ENCODE measurements around the gene OR9K2.

OR9K2 gene, protein sequence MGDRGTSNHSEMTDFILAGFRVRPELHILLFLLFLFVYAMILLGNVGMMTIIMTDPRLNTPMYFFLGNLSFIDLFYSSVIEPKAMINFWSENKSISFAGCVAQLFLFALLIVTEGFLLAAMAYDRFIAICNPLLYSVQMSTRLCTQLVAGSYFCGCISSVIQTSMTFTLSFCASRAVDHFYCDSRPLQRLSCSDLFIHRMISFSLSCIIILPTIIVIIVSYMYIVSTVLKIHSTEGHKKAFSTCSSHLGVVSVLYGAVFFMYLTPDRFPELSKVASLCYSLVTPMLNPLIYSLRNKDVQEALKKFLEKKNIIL

DNA sequence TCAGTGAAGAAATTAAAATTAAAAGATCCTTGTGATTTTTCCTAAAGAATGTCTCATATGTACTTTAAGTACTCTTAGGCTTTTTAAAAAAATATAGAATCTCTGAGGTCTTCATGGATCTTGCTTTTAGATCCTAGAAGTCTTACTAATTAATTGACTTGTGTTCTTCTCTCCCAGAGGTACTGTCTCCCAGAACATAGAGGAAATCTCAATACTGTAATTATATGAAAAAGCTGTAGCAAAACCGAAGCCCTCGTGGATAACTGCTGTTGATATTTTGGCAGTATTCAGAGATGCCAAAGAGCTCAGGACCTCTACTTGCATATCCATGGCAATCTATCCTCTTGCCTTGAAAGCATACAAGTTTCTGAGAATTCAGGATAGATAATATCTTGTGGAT, at the start of gene OR9K2:
Gene OR9K2 (plus strand): TSS at position 301 of the 400 bp plus-strand sequence. CDS start 3,429 bp downstream, outside the sequence.
- DNase-seq (ENCODE audit: low read depth) = no peak
- no peak within 1 kb of the TSS for H3K4me3 ChIP-seq (ENCODE audit: control insufficient read depth, low read depth, low read length)
- TF ChIP-seq, protein P1, sequence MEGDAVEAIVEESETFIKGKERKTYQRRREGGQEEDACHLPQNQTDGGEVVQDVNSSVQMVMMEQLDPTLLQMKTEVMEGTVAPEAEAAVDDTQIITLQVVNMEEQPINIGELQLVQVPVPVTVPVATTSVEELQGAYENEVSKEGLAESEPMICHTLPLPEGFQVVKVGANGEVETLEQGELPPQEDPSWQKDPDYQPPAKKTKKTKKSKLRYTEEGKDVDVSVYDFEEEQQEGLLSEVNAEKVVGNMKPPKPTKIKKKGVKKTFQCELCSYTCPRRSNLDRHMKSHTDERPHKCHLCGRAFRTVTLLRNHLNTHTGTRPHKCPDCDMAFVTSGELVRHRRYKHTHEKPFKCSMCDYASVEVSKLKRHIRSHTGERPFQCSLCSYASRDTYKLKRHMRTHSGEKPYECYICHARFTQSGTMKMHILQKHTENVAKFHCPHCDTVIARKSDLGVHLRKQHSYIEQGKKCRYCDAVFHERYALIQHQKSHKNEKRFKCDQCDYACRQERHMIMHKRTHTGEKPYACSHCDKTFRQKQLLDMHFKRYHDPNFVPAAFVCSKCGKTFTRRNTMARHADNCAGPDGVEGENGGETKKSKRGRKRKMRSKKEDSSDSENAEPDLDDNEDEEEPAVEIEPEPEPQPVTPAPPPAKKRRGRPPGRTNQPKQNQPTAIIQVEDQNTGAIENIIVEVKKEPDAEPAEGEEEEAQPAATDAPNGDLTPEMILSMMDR (IDR thresholded peaks at IDR 0.05; ENCODE audit: control insufficient read depth, insufficient read depth, low read depth, low read length, missing control alignments) = no peak

DNA sequence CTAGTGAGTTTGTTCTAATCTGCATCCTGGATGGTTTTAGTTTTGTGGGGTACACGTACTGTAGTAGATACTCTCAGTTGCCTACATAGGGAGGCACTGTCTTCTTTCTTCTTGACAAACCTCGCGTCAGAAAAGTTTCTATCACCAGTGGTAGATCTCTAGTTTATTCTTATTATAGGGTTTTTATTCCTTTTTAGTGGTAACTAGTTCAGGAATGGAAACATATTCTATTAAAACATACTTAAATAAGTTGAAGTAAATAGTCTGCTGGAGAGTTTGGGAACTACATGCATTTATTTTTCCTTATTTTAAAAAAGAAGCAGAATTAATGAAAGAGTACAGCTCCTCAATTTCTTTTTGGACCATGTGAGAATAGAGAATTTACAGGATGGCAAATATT, 33.6 kb upstream of the OR9K2 start:
- no peak for DNase-seq (ENCODE audit: low read depth)
- TF ChIP-seq, protein P1 (IDR thresholded peaks at IDR 0.05; ENCODE audit: control insufficient read depth, insufficient read depth, low read depth, low read length, missing control alignments) = no peak
- H3K4me3 ChIP-seq (ENCODE audit: control insufficient read depth, low read depth, low read length) = no peak overlapping the region

DNA sequence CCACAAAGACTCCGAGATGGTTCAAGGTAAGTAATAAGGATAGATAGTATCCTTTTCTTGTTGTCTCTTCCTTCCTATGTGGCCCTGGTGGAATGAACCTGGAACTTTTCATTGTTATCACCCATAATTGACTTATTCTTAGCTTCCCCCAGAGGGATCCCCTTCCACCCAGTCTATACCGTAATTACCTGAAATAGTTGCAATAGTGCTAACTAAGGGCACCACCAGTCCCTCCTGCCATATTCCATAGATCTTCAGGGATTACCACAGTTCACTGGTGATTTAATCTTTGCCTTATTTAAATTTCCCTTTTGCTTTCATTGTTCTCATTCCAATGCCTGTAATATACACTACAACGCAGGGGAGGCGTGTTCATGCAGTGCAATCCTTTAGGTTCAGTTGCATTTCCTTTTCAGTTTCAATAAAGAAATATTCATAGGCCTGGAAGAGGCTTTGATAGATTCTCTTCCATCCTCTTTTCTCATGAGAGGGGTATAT, 13.8 kb upstream of the OR9K2 start:
- TF ChIP-seq, protein P1 (IDR thresholded peaks at IDR 0.05; ENCODE audit: control insufficient read depth, insufficient read depth, low read depth, low read length, missing control alignments) = no peak
- DNase-seq (ENCODE audit: low read depth) = no peak
- no peak overlapping the region for H3K4me3 ChIP-seq (ENCODE audit: control insufficient read depth, low read depth, low read length)

DNA sequence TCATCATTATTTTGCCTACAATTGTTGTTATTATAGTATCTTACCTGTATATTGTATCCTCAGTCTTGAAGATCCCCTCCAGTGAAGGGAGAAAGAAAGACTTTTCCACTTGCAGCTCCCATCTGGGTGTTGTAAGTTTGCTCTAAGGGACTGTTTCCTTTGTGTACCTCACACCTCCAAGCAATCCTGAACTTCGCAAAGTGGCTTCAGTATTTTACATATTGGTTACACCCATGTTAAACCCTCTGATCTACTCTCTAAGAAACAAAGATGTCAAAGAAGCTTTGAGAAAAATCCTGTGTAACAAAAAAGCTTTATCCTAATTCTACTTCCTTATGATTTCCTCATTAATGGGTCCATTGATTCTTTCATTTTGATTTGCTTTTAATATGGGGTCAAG, 10.1 kb upstream of the OR9K2 start:
- no peak for DNase-seq (ENCODE audit: low read depth)
- H3K4me3 ChIP-seq (ENCODE audit: control insufficient read depth, low read depth, low read length) = no peak overlapping the region
- TF ChIP-seq, protein P1 (IDR thresholded peaks at IDR 0.05; ENCODE audit: control insufficient read depth, insufficient read depth, low read depth, low read length, missing control alignments) = no peak

DNA sequence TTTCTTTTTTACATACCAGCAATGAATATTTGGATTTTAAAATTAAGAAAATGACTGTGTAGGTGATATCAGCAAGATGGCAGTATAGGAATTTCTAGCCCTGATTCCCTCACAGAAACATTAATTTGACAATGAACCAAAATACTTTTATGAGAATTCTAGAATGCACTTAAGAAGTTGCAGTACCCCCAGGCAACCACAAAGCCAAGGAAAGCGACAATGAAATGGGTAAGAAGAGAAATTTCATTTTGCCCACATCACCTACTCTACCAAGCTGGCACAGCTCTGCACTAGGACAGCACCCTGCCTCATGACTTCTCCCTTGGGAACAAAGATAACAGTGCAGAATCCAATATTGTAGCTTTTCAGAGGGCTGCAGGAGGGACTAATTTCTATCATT, 6.6 kb downstream of the OR9K2 start:
- no peak for DNase-seq (ENCODE audit: low read depth)
- TF ChIP-seq, protein P1 (IDR thresholded peaks at IDR 0.05; ENCODE audit: control insufficient read depth, insufficient read depth, low read depth, low read length, missing control alignments) = no peak
- H3K4me3 ChIP-seq (ENCODE audit: control insufficient read depth, low read depth, low read length) = no peak overlapping the region

DNA sequence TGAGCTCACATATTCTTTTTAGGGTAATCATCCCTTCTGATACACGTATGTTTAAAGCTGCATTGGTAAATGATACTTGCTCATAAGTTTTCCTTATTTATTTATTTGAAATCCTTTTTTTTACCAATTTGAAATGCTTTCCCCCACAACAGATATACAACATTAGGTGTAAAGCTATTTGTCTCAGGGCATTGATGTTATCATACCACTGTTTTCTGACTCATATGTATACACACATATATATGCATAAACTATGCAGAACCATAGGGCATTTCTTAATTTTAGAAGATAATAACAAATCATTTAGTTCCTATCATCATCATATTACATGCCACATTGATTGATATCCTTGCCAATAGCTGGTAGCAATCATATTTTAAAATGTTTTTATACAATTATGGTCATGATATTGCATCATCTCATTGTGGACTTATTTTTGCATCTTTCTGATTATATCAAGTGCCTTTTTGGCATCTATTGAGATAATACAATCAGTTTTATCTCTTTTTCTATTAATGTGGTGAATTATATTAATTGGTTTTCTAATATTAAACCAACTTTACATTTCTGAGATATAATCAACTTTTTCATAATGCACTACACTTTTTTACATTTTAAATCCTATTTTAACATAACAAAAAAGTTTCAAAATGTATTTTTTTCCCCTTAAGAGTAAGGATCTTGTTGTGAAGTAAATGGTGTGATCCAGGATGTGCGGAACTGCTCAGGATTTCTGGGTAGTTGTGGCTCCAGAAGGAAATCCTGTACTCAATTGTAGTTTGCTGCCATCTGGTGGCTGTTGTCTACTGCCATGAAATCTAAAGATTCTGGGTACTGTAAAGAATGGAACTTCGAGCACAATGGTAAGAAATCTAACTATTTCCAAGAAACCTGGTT, 16.7 kb downstream of the OR9K2 start:
- TF ChIP-seq, protein P1 (IDR thresholded peaks at IDR 0.05; ENCODE audit: control insufficient read depth, insufficient read depth, low read depth, low read length, missing control alignments) = peak; percentile 66
- DNase-seq (ENCODE audit: low read depth) = peak; percentile 0
- H3K4me3 ChIP-seq (ENCODE audit: control insufficient read depth, low read depth, low read length) = no peak overlapping the region

All from AG09309 (cell line).